KMS-11 (cell line): ENCODE results near the gene CACNA1S.

Experiments
- H2AFZ ChIP-seq: fragments of 200-600 bp; sonication (generic); 2 replicates; pipeline ENCODE4 v1.6.1; 2016; ENCODE audit warnings: antibody characterized with exemption, mixed run types, low read depth
- H3K27ac ChIP-seq: fragments of 200-600 bp; sonication (generic); 2 replicates; pipeline ENCODE4 v1.6.1; 2016; ENCODE audit warnings: mild to moderate bottlenecking, mixed run types
- H3K27me3 ChIP-seq: fragments of 200-600 bp; sonication (generic); 2 replicates; pipeline ENCODE4 v1.6.1; 2017; ENCODE audit warnings: mild to moderate bottlenecking, low read depth, mixed run types, moderate library complexity; ENCODE audit not compliant: insufficient read depth
- H3K36me3 ChIP-seq: fragments of 200-600 bp; sonication (generic); 2 replicates; pipeline ENCODE4 v1.6.1; 2017; ENCODE audit warnings: mild to moderate bottlenecking, mixed run types; ENCODE audit not compliant: insufficient read depth
- H3K4me1 ChIP-seq: fragments of 200-600 bp; sonication (generic); 2 replicates; pipeline ENCODE4 v1.6.1; 2016; ENCODE audit warnings: mild to moderate bottlenecking, low read depth, mixed run types; ENCODE audit not compliant: poor library complexity, severe bottlenecking
- H3K4me2 ChIP-seq: fragments of 200-600 bp; sonication (generic); 2 replicates; pipeline ENCODE4 v1.7.0; 2016; ENCODE audit warnings: mild to moderate bottlenecking, mixed run types
- H3K4me3 ChIP-seq: fragments of 200-600 bp; sonication (generic); IDR thresholded peaks from 2 replicates; pipeline ENCODE4 v1.6.1; 2017; ENCODE audit warnings: low read depth, low read length, mixed read lengths; ENCODE audit not compliant: insufficient read depth
- H3K79me2 ChIP-seq: fragments of 200-600 bp; sonication (generic); 2 replicates; pipeline ENCODE4 v1.6.1; 2016; ENCODE audit warnings: low read depth, mixed run types; ENCODE audit not compliant: insufficient read depth
- H3K9ac ChIP-seq: fragments of 200-600 bp; sonication (generic); 2 replicates; pipeline ENCODE4 v1.6.1; 2016; ENCODE audit warnings: mild to moderate bottlenecking, mixed run types
- H4K20me1 ChIP-seq: fragments of 200-600 bp; sonication (generic); 2 replicates; pipeline ENCODE4 v1.6.1; 2016; ENCODE audit warnings: mild to moderate bottlenecking, mixed run types; ENCODE audit not compliant: insufficient read depth
- CTCF ChIP-seq: fragments of 200-600 bp; sonication (generic); conservative IDR thresholded peaks from 2 replicates; pipeline ENCODE4 v1.6.1; 2017; ENCODE audit warnings: low read depth, mild to moderate bottlenecking, antibody characterized with exemption, low read length, moderate library complexity, mixed read lengths

Gene CACNA1S

GRCh38 chr1:201110616-201111015, 1.6 kb downstream of the CACNA1S start:
- no peaks in the 10 kb centered on the region for H4K20me1 ChIP-seq
- no peak overlapping the region for H2AFZ ChIP-seq
- H3K27me3 ChIP-seq = no peaks in the 10 kb centered on the region
- H3K4me1 ChIP-seq = peaks cover 5% of the 10 kb centered on the region
- no peak for TF ChIP-seq CTCF
- H3K4me3 ChIP-seq = no peak overlapping the region
- no peak overlapping the region for H3K4me2 ChIP-seq
- H3K27ac ChIP-seq = no peak overlapping the region
- H3K9ac ChIP-seq = no peak overlapping the region
- no peaks in the 10 kb centered on the region for H3K36me3 ChIP-seq
- H3K79me2 ChIP-seq = no peaks in the 10 kb centered on the region

GRCh38 chr1:201110138-201110537, 2.1 kb downstream of the CACNA1S start:
- TF ChIP-seq CTCF = no peak
- H4K20me1 ChIP-seq = no peaks in the 10 kb centered on the region
- H3K27ac ChIP-seq = no peak overlapping the region
- no peak overlapping the region for H3K4me3 ChIP-seq
- H3K27me3 ChIP-seq = no peaks in the 10 kb centered on the region
- no peaks in the 10 kb centered on the region for H3K79me2 ChIP-seq
- H3K4me1 ChIP-seq = peaks cover 5% of the 10 kb centered on the region
- no peak overlapping the region for H3K4me2 ChIP-seq
- no peak overlapping the region for H3K9ac ChIP-seq
- no peaks in the 10 kb centered on the region for H3K36me3 ChIP-seq
- no peak overlapping the region for H2AFZ ChIP-seq

GRCh38 chr1:201109651-201110050, 2.6 kb downstream of the CACNA1S start:
- Histone ChIP-seq H2AFZ (no peak overlapping the region), H3K79me2 (no peaks in the 10 kb centered on the region), H3K9ac (no peak overlapping the region), H3K4me3 (no peak overlapping the region), H3K4me1 (peaks cover 5% of the 10 kb centered on the region), H3K36me3 (no peaks in the 10 kb centered on the region), H3K4me2 (no peak overlapping the region), H3K27me3 (no peaks in the 10 kb centered on the region), H4K20me1 (no peaks in the 10 kb centered on the region), H3K27ac (no peak overlapping the region)
- no peak for TF ChIP-seq CTCF

- no peaks in the 10 kb centered on the region for H3K27me3 ChIP-seq
- H3K36me3 ChIP-seq = no peaks in the 10 kb centered on the region
- H3K4me3 ChIP-seq = no peak overlapping the region
Observed at GRCh38 chr1:201108614-201109013, 3.6 kb downstream of the CACNA1S start.

More at GRCh38 chr1:201108614-201109013, 3.6 kb downstream of the CACNA1S start:
- H2AFZ ChIP-seq = no peak overlapping the region
- H3K9ac ChIP-seq = no peak overlapping the region
- no peaks in the 10 kb centered on the region for H4K20me1 ChIP-seq
- no peak for TF ChIP-seq CTCF
- H3K4me1 ChIP-seq = peaks cover under 1% of the 10 kb centered on the region
- no peaks in the 10 kb centered on the region for H3K79me2 ChIP-seq
- H3K4me2 ChIP-seq = no peak overlapping the region
- no peak overlapping the region for H3K27ac ChIP-seq
